SHP77 treated with DMSO at 0.1 percent for 48 hours (cell line): ENCODE data around the gene E4F1.

Source experiments
- DNase-seq: peaks from one replicate; lab custom pipeline; 2025; lab: John Stamatoyannopoulos, UW

The E4F1 gene

GRCh38 chr16:2206780-2207433 lies 16.5 kb upstream of the E4F1 start:
- no peak for DNase-seq

- no peak for DNase-seq
These were observed 15.5 kb upstream of the E4F1 start for GRCh38 chr16:2207872-2208271.

GRCh38 chr16:2208308-2208707 lies 15.1 kb upstream of the E4F1 start:
- DNase-seq = peak; percentile 24

- DNase-seq = no peak
These were observed 14.6 kb upstream of the E4F1 start for GRCh38 chr16:2208772-2209171.

GRCh38 chr16:2209258-2210008 lies 14.0 kb upstream of the E4F1 start:
- DNase-seq = peak; percentile 71

GRCh38 chr16:2210009-2210332 lies 13.4 kb upstream of the E4F1 start:
- no peak for DNase-seq

GRCh38 chr16:2210386-2211365 lies 12.7 kb upstream of the E4F1 start, which contains the start of gene BRICD5:
Gene BRICD5, minus strand, starts transcription at chr16:2210863. Its CDS starts 30 bp downstream, at chr16:2210833.
- DNase-seq = no peak

GRCh38 chr16:2211923-2212347 lies 11.5 kb upstream of the E4F1 start:
- no peak for DNase-seq

- no peak for DNase-seq
These were observed 10.7 kb upstream of the E4F1 start for GRCh38 chr16:2212362-2213324.

GRCh38 chr16:2213817-2214718 lies 9.3 kb upstream of the E4F1 start:
- DNase-seq = no peak

- no peak for DNase-seq
These were observed 8.7 kb upstream of the E4F1 start, which contains the start of gene PGP for GRCh38 chr16:2214719-2214968. Gene PGP, minus strand, starts transcription at chr16:2214840. Its CDS starts 63 bp downstream, at chr16:2214777.

GRCh38 chr16:2216330-2216729 lies 7.1 kb upstream of the E4F1 start:
- DNase-seq = no peak

- no peak for DNase-seq
These were observed 623 bp downstream of the E4F1 start for GRCh38 chr16:2223942-2224486.

GRCh38 chr16:2226245-2226793 lies 2.9 kb downstream of the E4F1 start:
- no peak for DNase-seq

GRCh38 chr16:2226918-2227317 lies 3.5 kb downstream of the E4F1 start:
- no peak for DNase-seq

- DNase-seq = no peak
These were observed 4.9 kb downstream of the E4F1 start for GRCh38 chr16:2228161-2228824.

GRCh38 chr16:2229091-2229490 lies 5.7 kb downstream of the E4F1 start:
- no peak for DNase-seq

GRCh38 chr16:2229632-2230250 lies 6.3 kb downstream of the E4F1 start:
- DNase-seq = no peak

GRCh38 chr16:2230376-2230775 lies 7.0 kb downstream of the E4F1 start:
- DNase-seq = no peak
